Pons (tissue), 1 donor: Measurements from ENCODE around the gene DCST2.

Experiments used
- DNase-seq: peaks from one replicate; pipeline ENCODE4 v3.0.0-alpha.2; 2016; ENCODE audit warnings: low spot score

Gene DCST2

DNA sequence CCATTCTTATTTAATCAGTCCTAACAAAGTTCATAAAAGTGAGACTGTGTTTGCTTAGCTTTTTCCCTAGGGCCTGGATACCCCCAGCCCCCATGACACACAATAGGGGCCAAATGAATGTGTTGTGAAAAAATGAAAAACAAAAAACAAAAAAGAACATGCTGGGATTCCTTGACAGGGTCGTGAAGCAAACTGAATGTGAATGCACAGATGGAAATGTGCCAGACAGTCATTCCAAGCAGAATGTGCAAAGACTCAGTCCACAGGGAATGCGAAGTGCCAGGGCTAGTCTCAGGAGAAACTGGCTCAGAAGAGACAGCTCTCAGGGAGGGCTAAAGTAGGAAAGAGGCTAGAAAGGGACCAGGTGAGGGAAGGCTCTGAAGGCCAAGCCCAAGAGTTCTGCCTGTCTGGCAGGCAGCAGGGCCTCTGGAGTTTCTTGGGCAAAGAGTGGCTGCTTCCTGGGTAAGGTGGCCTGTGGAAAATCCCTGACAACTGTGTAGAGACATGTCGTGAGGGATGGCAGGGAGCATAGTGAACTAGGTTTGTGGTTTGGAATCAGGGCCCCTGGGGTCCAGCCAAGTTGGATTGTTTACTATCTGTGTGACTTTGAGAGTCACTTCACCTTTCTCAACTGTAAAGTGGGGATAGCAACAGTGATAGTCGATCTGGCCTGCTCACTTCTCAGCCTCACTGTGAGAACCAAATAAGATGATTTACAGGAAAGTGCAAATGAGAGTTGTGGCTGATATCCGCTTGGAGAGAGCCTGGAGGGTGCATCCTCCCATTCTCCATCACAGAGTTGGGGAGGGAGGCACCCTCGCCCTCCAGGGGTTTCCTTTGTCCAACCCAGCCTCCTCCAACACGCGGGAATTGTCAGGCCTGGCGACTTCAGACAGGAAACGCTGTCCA is 16.3 kb upstream of the DCST2 start:
- DNase-seq = no peak

DNA sequence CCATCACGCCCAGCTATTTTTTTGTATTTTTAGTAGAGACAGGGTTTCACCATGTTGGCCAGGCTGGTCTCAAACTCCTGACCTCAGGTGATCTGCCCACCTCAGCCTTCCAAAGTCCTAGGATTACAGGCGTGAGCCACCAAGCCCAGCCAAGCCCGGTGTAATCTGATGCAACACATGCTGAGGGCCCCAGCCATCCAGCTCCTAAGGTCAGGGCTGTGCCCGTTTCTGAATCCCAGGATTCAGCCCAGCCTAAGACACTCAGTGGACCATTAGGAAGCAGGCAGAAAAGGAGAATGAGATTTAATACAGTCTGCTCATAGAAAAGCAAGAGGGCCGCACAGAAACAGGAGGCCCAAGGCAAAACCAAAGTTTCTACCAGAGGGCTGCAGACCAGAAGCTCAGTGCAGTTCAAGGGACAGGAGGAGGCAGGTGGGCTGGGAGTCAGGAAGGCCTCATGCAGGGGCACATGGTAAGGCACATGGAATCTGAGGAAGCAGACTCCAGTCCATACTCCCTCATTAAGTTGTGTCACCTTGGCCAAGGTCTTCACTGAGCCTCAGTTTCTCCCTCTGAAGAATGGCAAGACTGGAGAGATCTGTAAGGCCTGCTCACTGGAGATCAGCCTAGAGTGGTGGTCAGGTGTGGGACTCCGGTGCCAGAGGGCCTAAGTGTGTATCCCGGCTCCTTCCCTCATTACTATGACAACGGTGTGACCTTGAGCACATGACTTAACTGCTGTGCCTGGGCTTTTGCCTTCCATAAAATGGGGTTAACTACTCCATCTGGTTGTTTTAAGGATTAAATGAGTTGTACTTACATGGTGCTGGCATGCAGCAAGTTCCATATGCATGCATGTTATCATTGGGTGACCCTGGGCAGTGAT is 15.1 kb upstream of the DCST2 start:
- DNase-seq = no peak

DNA sequence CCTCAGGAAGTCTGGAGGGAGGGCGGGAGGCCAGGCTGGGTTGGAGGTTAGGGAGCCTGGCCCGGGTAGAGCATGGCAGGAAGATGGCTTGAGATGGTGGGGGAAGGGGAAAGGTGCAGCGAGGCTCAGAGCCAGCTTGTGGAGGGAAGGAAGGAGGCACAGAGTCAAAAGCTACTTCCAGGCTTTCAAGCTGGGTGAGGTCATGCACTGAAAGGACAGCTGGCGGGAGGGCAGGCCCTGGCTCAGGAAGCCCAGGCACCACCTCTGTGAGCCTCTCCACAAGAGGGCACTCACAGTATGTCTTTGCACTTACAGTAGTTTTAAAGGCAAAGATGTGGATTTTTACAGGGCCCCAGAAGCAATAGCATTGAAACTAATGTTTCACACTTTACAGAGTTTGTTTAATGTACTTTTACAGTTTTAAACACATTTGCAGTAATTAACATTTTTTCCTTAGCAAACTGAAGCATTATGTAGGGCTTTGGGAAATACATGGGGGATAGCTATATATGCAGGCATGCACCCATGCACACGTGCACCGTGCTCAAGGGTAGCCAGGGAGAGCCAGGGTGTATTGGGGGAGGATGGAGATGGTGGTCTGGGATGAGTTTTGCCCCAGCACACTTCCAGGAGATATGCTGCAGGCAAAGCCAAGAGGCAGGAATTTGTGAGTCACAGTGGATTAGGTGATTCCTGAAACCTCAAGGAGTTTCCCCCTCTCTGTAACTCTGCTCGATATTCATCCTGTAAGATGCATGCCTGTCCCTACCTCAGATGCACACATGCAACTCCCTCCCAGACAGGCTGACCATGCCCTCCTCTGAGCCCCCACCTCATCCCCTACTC is 11.5 kb upstream of the DCST2 start:
- peak; percentile 87 for DNase-seq

DNA sequence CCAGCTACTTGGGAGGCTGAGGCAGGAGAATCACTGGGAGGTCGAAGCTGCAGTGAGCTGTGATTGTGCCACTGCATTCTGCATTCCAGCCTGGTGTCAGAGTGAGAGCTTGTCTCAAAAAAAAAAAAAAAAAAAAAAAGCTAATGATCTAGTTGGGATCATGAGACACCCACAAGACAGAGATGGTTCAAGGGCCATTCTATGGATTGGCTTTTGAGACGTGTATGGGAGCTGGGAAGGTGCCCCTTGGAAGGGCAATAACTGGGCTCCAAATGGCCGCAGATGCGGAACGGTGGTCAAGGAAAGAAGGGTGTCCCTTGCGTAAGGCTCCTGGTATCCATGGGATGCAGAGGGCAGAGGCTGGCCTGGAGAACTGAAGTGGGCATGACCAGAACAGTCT is 10.8 kb upstream of the DCST2 start:
- DNase-seq = no peak

DNA sequence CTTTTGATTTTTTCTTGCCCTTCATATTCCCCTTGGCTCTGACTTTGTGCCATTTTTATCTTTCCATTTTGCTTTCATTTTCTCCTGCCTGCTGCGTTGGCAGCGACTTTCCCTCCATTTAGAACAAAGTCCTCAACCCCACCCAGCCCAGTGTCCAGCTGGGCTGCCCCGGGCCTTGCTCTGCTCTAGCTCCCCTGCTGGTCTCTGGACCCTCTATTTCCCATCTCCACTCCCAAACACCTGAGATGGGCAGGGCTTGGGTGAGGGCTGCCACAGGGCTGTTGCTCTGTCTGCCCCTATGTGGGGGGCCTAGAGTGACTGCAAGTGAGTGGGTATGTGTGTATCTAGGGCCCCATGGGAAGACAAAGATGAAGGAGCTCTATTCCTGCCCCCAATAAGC is 10.2 kb upstream of the DCST2 start:
- no peak for DNase-seq

DNA sequence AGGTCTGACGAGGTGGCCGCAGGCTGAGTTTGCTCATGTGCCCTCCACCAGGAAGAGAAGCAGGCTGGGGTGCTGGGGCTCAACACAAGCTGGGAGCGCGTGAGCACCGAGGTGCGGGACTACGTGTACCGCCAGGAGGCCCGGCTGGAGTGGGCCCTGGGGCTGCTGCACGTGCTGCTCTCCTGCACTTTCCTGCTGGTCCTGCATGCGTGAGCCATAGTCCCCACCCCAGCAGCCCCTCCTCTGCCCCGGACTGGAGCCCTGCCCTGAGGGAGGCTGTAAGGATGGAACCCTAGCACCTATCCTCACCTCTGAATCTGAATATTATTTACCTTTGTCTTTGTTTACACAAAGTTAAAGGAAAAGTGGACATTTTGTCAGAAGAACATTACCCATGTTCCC is 9.7 kb upstream of the DCST2 start:
- no peak for DNase-seq

DNA sequence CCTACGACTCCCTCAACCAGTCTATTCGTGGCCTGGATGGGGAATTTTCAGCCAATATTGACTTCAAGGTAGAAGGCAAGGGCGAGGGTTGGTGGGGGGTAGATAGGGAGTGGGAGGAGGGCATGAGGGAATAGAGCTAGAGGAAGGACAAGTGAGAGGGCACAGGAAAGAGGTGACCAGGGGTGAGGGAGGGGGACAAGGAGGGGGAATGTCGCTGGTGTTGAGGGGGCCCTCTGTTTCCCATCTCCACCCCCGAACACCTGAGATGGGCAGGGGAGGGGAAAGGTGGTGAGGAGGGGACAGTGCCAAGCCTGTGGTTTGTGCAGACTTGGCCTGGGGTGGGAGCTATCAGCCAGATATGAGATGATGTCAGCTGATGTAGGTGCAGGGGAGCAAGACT is 9.2 kb upstream of the DCST2 start:
- no peak for DNase-seq

DNA sequence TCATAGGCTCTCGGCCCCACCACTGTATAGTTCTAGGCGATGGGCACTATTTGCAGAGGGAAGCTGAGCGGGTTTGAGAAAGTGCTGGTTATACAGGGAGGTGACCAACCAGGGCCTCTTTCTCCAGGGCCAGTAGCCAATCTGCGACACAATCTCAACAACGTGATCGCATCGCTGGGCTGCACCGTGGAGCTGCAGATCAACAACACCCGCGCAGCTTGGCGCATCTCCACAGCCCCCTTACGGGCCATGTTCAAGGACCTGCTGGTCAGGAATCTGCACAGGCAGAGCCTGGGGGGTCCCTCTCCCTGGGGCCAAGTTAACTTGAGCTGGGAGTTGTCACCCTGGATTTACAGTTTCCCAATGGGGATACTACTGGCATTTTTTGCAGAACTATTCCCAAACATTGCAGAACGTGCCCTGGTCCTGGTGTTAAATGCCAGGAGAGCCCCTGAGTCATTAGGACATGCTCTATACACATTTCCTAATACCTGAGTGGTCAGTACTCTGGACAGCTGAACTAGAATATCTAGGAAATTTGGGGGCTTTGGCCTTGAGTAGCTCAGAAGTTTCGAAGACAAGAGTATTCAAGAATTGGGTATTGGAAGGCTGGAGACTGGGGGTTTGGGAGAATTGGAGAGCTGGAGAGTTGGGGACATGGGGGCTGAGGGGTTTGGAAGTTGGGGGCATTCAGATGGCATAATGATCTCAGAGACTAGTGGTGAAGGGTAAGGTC is 6.9 kb upstream of the DCST2 start:
- DNase-seq = no peak

DNA sequence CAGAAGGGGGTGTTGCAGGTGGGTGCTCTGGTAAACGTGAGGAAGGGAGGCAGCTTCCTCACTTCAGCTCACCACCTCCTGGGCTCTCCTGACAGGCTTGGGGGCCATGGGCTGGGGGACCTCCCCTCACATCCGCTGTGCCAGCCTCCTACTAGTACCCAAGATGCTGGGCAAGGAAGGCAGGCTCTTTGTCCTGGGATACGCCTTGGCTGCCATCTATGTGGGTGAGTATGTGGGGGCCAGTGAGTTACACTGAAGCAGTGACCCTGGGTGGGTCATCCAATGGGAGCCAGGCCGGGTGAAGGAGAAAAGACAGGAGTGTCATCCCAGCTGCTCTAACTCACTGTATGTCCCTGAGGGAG is 5.7 kb upstream of the DCST2 start:
- DNase-seq = no peak

DNA sequence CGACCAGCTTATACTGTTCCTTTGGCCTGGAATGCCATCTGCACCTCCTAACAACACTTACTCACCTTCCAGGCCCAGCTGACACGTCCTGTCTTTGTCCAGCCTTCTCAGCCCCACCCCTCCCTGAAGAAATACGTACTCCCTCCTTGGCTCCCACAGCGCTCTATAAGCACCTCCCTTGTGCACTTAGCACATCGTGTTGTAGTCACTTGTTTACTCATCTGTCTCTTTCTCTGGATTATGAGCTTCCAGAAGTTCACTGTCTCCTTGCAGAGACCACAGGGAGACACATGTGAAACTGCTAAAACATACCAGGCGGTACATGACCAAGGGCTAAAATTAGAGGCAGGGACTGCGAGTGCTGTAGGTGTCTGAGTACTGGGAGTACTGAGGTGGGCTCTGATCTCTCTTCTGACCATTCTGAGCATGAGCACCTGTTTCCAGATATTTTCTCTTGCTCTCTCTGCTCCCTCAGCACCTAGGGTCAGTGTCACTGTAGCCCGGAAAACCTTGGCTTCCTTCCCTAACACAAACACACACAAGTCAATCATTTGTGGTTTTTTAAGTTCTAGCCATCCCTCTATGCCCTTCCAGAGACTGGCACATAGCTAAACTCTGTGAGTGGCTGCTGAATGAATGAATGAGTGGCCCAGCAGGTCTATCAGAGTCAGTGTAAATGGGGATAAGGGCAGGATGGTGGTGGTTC is 5.2 kb upstream of the DCST2 start:
- no peak for DNase-seq

DNA sequence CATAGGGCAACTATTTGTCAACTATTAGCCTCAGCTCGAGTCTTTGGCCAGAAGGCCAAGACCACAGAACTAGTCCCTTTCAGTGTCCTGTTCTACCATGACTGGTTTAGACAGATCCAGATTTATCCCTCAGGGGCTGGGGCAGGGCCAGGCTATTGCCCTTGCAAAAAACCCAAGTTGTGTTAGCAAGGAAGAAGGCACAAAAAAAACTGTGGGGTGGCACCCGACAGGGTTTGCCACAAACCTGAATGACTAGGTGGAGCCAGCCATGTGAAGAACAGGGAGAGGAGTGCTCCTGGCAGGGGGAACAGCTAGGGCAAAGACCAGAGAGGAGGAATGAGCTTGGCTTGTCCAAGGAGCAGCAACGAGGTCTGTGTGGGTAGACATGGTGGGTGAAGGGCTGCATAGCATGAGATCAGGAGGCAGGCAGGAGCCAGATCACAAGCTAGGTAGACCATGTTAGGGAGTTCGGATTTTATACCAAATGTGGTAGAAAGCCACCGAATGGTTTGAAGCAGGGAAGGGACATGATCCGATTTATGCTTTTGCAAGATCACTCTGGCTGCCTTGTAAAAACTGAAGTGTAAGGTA is 4.4 kb upstream of the DCST2 start:
- DNase-seq = no peak

DNA sequence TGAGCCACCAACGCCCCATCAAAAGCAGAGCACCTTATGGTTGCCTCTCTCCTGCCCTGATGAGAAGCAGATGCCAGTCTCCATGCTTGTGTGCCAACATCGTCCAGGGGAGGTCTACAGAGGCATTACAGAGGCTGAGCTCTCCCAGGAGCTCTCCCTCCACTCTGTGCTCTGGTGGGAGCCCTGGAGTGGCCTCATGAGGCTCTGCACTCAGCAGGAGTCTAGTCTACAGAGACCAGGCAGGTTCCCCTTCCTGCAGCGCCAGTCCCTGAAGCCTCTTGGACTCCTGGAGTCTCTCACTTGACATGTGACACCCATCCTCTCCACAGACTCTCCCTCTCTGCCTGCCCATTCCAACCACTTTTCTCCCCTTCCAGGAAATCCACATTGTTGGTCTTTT is 3.5 kb upstream of the DCST2 start:
- DNase-seq = no peak

DNA sequence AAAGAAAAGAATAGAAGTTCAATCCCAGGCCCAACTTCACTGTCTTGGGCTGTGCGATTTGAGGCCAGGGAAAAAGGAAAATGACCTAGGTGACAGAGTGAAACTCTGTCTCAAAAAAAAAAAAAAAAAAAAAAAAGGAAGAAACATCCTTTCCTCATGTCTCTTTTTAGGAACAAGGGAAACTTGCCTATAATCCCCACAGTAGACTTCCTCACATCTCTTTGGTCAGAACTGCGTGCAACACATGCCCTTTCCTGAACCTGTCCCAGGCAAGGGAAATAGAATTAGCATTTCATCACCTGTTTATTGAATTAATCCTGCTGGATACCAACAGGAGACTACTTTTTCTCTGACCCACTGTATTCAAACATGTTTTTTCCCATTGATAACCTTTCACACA is 2.4 kb upstream of the DCST2 start:
- no peak for DNase-seq

DNA sequence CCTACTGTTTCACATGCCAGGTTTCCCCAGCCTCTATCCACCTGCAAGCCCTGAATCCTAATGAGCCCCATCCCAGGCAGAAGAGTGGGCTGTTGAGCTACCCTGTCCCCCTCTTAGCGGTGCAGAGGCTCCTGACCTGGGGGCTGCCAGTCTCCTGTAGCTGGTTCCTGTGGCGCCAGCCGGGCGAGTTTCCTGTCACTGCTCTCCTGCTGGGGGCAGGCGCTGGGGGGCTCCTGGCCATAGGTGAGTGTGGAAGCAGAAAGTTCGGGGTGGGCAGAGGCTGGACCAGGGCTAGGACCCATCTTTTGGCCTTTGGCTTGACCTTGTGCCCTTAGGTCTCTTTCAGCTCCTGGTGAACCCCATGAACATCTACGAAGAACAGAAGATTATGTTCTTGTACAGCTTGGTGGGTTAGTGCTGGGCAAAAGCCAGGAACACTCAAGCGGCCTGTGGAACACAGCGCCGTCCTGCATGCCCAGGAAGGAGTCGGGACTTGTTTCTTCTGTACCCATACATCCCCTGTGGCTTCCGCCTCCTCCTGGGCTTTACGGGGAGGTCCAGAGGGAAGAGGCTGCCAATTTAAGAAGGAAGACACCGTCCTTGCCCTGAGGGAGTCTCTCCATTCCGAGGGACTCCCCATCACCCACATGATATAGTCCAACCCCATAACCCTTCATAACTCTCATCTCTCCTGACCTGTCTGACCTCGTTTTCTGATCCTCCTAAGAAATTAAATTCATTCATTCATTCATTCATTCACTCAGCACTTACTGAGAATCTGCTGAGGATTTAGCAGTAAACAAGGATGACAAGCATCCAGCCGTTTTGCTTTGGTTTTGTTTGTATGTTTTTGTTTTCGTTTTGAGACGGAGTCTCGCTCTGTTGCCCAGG is 982 bp upstream of the DCST2 start:
- no peak for DNase-seq

DNA sequence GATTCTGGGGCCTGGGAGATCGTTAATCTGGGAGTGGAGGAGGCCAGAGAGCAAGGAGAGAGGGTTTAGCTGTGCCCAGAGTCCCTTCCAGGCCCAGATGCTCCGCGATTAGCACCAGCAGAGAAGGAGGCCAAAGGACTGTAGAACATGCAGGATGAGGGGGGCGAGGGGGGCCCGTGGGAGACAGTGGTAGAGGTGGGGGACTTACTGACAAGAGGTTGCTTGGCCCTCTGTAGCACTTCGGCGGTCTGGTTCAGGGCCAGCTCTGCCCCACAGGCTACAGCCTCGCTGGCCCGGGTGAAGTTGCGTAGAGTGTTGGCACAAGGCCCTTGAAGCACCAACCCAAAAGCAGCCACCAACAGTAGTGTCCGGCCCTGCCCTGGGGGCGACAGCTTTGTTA is 695 bp downstream of the DCST2 start:
- DNase-seq = no peak

DNA sequence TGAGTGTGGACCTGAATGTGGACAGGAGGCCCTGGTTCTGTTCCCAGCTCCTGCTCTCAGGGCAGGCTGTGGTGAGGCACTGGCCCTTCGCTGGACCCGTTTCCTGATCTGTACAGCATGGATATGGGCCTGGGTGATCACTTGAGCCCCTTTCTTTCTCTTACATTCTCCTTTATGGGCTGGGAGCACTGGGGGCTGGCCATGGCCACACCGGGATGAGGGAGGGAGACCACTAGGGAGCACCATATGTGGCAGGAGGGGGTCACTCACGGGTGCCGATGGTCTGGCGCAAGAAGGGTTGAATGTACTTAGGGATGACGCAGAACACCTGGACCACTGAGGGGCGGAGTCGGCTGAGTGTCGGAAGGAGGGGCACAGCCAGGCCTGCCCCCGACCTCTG is 2.7 kb downstream of the DCST2 start:
- no peak for DNase-seq

DNA sequence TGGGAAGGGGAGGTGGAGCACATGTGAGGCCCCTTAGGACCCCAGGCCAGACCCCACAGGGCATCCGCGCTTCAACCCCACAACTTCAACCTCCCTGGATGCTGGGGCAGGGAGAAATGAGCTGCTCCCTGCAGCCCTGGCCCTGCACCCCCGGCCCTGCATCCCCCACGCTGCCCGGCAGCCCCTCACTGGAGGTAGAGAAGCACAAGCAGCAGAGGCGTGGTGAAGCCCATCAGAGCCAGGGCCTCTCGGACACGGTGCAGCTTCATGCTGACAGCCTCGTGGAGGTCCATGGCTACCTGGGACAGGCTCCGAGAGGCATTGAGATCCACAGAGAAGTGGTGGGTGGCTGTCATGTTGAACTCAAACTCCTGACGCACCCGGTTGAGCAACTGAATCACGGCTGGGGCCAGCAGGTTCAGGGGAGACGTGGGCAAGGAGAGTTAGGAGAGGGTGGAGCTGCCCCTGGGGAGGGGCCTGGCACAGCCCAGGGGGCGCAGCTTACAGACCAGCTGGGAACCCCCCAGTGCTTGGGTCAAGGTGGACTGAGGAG is 3.3 kb downstream of the DCST2 start:
- DNase-seq = no peak

DNA sequence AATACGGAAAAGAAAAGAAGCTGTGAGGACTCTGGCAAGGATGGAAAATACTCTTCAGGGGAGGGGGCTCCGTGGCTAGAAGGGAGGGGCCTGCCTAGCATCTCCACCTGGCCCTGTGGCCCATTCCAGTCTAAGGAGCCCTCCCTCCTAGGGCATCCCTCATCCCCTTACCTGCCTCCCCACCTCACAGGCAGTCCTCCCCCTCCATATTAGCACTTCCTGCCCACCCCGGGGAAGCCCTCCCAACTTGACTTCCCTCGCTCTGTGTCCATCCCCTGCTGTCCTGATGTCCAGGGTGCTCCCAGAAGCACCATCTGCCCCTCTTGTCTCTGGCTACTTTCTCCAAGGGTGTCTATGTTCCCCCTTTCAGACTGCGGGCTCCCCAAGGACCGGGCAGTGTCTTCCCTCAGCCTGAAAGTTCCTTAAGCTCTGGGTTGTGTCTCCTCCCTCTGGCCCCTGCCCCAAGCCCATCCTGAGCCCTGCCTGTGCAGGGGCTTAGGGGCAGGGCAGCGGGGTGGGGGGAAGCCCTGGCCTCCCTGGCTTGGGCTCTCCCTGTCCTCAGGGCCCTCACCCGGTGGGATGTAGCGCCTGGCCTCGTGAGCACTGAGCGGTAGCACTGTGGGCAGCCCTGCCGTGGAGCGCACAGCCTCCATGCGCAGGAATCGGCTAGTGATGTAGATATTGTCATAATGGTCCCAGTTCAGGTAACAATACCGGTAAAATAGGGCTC is 3.9 kb downstream of the DCST2 start:
- DNase-seq = no peak

DNA sequence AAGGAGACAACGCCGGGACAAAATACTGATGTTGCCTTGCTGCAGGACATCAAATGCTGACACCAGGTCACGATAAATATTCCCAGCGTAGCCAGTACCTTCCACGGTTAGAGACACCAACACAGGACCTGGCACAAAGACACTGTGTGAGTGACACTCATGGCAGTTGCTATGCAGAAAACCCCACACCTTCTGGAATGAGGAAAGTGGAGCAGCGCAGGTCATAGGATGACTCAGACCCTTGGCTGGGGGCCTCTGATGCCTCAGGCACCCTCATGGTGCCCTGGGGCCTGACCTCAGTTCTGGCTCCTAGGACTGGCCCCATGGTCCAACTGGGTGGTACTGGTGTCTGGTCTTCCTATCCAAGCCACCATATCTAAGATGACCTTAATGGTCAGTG is 7.0 kb downstream of the DCST2 start:
- no peak for DNase-seq
